C4-2B (cell line): ENCODE measurements around the gene RPS6KA5.

Source experiments
- H3K27ac ChIP-seq: fragments of 450-650 bp; 2 replicates; pipeline ENCODE4 v1.5.1; 2017
- ZFX ChIP-seq: fragments of 450-650 bp; IDR thresholded peaks from 2 replicates; pipeline ENCODE4 v1.6.1; 2017
- TF ChIP-seq, protein P1 (sequence below): fragments of 450-650 bp; conservative IDR thresholded peaks from 2 replicates; pipeline ENCODE4 v1.5.1; 2017; ENCODE audit warnings: mild to moderate bottlenecking

The RPS6KA5 gene

DNA sequence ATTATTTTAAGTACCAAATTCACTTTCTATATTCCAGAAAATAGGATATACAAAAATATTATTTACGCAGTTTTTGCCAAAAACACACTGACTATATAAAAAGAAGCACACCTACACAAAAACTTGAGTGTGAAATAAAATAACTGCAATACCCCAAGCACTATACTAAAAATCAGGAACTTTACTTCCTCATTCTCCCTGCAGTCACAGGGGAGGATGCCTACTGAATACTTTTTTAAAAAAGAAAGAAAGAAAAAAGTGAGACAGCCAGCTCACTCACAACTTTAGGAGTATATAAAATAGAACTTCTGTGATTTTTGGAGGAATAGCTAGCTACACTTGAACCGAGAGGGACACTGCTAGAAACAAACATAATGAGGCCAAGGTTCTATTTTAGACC, 12.2 kb downstream of the RPS6KA5 start:
- H3K27ac ChIP-seq: no peak overlapping the region
- TF ChIP-seq ZFX: no peak
- TF ChIP-seq, protein P1, sequence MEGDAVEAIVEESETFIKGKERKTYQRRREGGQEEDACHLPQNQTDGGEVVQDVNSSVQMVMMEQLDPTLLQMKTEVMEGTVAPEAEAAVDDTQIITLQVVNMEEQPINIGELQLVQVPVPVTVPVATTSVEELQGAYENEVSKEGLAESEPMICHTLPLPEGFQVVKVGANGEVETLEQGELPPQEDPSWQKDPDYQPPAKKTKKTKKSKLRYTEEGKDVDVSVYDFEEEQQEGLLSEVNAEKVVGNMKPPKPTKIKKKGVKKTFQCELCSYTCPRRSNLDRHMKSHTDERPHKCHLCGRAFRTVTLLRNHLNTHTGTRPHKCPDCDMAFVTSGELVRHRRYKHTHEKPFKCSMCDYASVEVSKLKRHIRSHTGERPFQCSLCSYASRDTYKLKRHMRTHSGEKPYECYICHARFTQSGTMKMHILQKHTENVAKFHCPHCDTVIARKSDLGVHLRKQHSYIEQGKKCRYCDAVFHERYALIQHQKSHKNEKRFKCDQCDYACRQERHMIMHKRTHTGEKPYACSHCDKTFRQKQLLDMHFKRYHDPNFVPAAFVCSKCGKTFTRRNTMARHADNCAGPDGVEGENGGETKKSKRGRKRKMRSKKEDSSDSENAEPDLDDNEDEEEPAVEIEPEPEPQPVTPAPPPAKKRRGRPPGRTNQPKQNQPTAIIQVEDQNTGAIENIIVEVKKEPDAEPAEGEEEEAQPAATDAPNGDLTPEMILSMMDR: no peak

DNA sequence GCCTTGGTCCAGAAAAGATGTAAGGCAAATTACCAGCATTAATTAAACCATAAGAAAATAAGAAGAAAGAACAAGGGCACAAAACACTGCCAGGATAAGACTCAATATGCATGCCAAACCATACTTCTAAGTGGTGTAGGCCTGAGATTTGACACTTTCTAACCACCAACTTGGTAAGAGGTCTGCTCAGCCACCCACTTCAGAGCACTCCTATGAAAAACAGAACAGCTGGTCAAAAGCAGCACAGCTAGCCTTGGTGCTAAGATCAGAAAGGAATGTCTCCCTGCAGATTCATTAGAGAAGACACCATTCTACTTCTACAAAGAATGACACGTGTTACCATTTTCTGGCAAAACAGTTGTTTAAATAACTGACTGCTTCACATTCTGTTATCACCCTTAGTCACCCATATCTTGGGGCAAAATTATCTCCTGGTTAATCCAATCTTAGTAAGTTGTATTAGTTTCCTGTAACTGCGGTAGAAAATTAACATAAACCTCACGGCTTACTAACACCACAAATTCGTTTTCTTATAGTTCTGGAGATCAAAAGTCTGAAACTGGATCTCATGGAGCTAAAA, 13.2 kb downstream of the RPS6KA5 start:
- H3K27ac ChIP-seq: no peak overlapping the region
- TF ChIP-seq ZFX: no peak
- TF ChIP-seq, protein P1: no peak

DNA sequence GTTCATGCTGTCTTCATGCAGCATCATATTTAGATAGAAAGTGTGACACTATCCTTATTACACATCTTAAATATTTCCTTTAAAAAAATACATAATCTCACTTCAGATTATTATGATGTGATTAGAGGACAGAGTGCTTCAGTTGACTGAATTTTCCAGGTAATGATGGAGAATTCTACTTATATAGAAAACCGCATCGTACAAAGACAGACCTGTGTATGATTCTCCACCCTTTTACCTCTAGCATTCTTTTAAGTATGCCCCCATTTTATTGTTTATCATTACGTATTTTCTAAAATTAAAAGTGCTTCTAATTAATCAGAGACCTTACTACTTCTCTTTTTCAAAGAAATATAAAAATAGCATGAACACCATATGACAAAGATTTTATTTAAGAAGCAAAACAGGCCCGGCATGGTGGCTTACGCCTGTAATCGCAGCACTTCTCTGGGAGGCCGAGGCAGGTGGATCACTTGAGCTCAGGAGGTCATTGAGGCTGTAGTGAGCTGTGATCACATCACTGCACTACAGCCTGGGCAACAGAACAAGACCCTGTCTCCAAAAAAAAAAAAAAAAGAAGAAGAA, 13.9 kb downstream of the RPS6KA5 start:
- TF ChIP-seq, protein P1: no peak
- TF ChIP-seq ZFX: no peak

DNA sequence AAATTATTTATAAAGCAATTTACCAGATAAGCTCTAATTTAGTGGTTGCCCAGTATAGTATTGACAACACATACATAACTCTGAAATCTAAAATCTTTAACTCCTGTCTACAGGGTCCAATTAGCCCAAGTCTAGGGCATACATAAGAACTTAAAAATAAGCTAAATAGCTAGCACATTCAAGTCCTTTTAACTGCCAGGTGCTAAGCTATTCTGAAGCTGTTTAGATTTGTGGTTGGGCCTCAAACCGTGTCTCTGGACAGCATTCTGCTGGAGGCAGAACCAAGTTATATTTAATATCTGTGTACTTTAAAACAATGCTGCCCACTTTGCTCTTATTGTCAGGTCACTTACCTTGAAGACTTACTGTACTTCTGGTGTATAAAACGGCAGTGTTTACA, 19.0 kb downstream of the RPS6KA5 start:
- H3K27ac ChIP-seq: no peak overlapping the region
- no peak for TF ChIP-seq ZFX
- TF ChIP-seq, protein P1: no peak

More for the DNA sequence above, 13.9 kb downstream of the RPS6KA5 start:
- no peak overlapping the region for H3K27ac ChIP-seq

DNA sequence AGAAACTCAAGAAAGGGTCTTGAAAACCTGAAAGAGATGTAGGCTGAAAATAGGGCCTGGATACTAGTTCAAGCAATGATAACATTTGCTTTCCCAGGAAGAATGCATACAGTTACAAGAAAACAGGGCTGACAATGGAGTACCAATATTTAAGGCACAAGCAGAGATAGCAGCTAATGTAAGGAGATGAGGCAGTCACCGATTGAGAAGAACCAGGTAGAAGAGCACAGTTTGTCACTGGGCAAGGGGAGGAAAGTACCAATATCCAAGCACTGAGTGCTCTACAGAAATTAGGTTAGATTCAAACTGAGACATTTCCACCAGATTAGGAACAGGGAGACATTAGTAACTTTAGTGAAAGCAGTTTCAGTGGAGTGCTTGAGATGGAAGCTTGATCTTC, 19.9 kb downstream of the RPS6KA5 start:
- TF ChIP-seq ZFX: no peak
- TF ChIP-seq, protein P1: no peak

DNA sequence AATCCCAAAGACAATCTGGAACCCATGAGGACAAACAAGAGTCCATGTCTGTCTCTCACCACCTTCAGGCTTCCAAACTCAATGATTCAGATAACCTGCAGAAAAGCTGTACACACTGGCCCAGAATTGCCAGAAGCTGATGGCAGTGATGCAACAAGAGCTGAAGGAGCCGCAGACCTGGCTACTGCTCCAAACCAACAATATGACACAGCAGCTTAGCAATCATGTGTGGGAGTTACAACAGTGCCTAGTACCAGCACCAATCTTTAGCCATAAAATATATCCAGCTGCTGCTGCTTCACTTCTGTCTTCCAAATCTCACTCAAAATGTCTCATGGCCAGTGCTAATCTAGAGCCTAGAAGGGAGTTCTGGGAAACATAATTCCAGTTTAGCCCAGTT, 22.0 kb downstream of the RPS6KA5 start:
- no peak for TF ChIP-seq ZFX
- TF ChIP-seq, protein P1: no peak
- no peak overlapping the region for H3K27ac ChIP-seq

More for the DNA sequence above, 19.9 kb downstream of the RPS6KA5 start:
- H3K27ac ChIP-seq: no peak overlapping the region

DNA sequence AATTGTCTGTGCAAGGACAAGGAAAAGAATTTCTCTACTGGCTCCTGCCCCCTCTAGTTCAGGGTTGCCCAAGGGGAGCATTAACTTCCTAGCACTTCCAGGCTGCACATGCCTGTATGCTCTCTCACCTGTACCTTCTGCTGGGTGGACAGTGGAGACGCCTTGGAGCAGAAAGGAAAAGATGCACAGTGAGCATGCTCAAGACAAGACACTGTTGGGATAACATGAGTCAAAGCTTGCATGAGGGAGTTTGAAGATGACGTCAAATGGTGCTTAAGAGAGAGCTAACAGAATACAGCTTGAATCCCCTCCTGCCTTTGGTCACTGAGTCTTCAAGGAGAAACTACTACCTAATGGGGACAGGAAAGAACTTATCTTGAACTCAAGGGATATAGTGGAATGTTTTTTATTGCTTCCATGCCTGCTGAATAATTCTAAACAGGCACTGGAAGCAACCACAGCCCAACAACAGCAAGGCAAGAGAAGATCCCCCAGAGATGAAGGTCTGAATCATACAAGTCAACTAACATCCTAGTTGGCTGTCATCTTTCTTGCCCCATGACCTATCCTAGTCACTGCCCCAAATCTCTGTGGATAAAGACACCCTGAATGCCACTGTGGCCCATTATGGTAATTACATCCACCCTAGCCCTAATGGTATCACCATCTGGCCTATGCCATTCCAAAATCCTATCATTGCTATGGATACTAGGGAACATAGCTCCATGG, 23.5 kb downstream of the RPS6KA5 start:
- TF ChIP-seq, protein P1: no peak
- no peak for TF ChIP-seq ZFX
- no peak overlapping the region for H3K27ac ChIP-seq
